ENCODE data around the gene CNTNAP5.

DNA sequence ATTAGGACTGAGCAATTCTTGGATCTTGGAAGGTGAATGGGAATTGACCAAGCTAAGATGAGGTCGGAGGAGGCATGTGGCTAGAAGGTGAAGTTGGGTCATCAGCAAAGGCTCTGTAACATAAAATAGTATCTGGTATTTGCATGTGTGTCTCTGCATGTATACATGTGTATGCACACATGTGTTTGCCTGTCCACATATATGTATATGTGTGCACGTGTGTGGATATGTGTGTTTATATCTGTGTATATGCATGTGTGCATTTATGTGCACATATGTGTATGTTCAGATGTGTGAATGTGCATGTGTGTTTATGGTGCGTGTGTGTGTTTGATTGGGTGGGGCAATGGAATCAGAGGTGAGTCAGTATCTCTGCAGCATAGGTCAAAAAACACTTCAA lies 664.3 kb downstream of the CNTNAP5 start:
- TF ChIP-seq, protein P1, sequence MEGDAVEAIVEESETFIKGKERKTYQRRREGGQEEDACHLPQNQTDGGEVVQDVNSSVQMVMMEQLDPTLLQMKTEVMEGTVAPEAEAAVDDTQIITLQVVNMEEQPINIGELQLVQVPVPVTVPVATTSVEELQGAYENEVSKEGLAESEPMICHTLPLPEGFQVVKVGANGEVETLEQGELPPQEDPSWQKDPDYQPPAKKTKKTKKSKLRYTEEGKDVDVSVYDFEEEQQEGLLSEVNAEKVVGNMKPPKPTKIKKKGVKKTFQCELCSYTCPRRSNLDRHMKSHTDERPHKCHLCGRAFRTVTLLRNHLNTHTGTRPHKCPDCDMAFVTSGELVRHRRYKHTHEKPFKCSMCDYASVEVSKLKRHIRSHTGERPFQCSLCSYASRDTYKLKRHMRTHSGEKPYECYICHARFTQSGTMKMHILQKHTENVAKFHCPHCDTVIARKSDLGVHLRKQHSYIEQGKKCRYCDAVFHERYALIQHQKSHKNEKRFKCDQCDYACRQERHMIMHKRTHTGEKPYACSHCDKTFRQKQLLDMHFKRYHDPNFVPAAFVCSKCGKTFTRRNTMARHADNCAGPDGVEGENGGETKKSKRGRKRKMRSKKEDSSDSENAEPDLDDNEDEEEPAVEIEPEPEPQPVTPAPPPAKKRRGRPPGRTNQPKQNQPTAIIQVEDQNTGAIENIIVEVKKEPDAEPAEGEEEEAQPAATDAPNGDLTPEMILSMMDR (conservative IDR thresholded peaks at IDR 0.05; ENCODE audit: low read depth, low read length), result no peak
- TF ChIP-seq FOS (IDR thresholded peaks at IDR 0.05; ENCODE audit: low read depth, low read length), result no peak
- no peak for TF ChIP-seq POLR2A (IDR thresholded peaks at IDR 0.05; ENCODE audit: low read depth, low read length)
- TF ChIP-seq SMC3 (IDR thresholded peaks at IDR 0.05; ENCODE audit: low read depth, low read length), result no peak
- TF ChIP-seq RCOR1 (IDR thresholded peaks at IDR 0.05; ENCODE audit: insufficient replicate concordance, low read length), result no peak
- no peak for TF ChIP-seq RFX5 (IDR thresholded peaks at IDR 0.05; ENCODE audit: low read depth, low read length)
- no peak for TF ChIP-seq NFE2L2 (IDR thresholded peaks at IDR 0.05; ENCODE audit: low read depth, low read length)
- TF ChIP-seq, protein P2, sequence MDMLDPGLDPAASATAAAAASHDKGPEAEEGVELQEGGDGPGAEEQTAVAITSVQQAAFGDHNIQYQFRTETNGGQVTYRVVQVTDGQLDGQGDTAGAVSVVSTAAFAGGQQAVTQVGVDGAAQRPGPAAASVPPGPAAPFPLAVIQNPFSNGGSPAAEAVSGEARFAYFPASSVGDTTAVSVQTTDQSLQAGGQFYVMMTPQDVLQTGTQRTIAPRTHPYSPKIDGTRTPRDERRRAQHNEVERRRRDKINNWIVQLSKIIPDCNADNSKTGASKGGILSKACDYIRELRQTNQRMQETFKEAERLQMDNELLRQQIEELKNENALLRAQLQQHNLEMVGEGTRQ (IDR thresholded peaks at IDR 0.05; ENCODE audit: low read depth, low read length), result no peak
- TF ChIP-seq MAFK (IDR thresholded peaks at IDR 0.05; ENCODE audit: low read depth, low read length), result no peak
- TF ChIP-seq BHLHE40 (IDR thresholded peaks at IDR 0.05; ENCODE audit: low read depth, low read length), result no peak
- TF ChIP-seq MAZ (IDR thresholded peaks at IDR 0.05; ENCODE audit: borderline replicate concordance, low read depth, low read length), result no peak

Measured in IMR-90 (cell line).